ENCODE results near the gene RCAN1.
"Not testable (repeated sequence)": the region's sequence is repeated elsewhere in the genome, so short reads cannot be mapped to it uniquely, and the experiment has no call there.

Gene RCAN1

GRCh38 chr21:34579411-34579810 is 35.5 kb downstream of the RCAN1 start:
- H3K4me3 ChIP-seq (ENCODE audit: low read length) = no peak overlapping the region
- H3K27me3 ChIP-seq (ENCODE audit: control insufficient read depth, insufficient read depth, low read length) = no peaks in the 10 kb centered on the region
- no peak overlapping the region for H3K9ac ChIP-seq (ENCODE audit: low read length)
- H3K27ac ChIP-seq (ENCODE audit: low read length) = no peak overlapping the region
- no peaks in the 10 kb centered on the region for H3K9me3 ChIP-seq (ENCODE audit: control insufficient read depth, low read depth, low read length)
- H3K36me3 ChIP-seq (ENCODE audit: control insufficient read depth, low read depth, low read length) = no peaks in the 10 kb centered on the region
- no peaks in the 10 kb centered on the region for H3K4me1 ChIP-seq (ENCODE audit: control insufficient read depth, low read depth, low read length)

GRCh38 chr21:34576041-34576511 is 38.8 kb downstream of the RCAN1 start:
- no peaks in the 10 kb centered on the region for H3K36me3 ChIP-seq (ENCODE audit: control insufficient read depth, low read depth, low read length)
- no peak overlapping the region for H3K4me3 ChIP-seq (ENCODE audit: low read length)
- H3K9ac ChIP-seq (ENCODE audit: low read length) = no peak overlapping the region
- no peaks in the 10 kb centered on the region for H3K4me1 ChIP-seq (ENCODE audit: control insufficient read depth, low read depth, low read length)
- no peak overlapping the region for H3K27ac ChIP-seq (ENCODE audit: low read length)
- no peaks in the 10 kb centered on the region for H3K27me3 ChIP-seq (ENCODE audit: control insufficient read depth, insufficient read depth, low read length)
- H3K9me3 ChIP-seq (ENCODE audit: control insufficient read depth, low read depth, low read length) = no peaks in the 10 kb centered on the region

- H3K9ac ChIP-seq (ENCODE audit: low read length) = no peak overlapping the region
- no peaks in the 10 kb centered on the region for H3K9me3 ChIP-seq (ENCODE audit: control insufficient read depth, low read depth, low read length)
- no peaks in the 10 kb centered on the region for H3K27me3 ChIP-seq (ENCODE audit: control insufficient read depth, insufficient read depth, low read length)
- no peaks in the 10 kb centered on the region for H3K36me3 ChIP-seq (ENCODE audit: control insufficient read depth, low read depth, low read length)
- no peaks in the 10 kb centered on the region for H3K4me1 ChIP-seq (ENCODE audit: control insufficient read depth, low read depth, low read length)
- H3K4me3 ChIP-seq (ENCODE audit: low read length) = no peak overlapping the region
- H3K27ac ChIP-seq (ENCODE audit: low read length) = no peak overlapping the region
These were observed 40.0 kb downstream of the RCAN1 start for GRCh38 chr21:34574601-34575529.

GRCh38 chr21:34571994-34572393 is 42.9 kb downstream of the RCAN1 start:
- H3K27ac ChIP-seq (ENCODE audit: low read length) = no peak overlapping the region
- no peak overlapping the region for H3K4me3 ChIP-seq (ENCODE audit: low read length)
- no peak overlapping the region for H3K9ac ChIP-seq (ENCODE audit: low read length)
- H3K27me3 ChIP-seq (ENCODE audit: control insufficient read depth, insufficient read depth, low read length) = no peaks in the 10 kb centered on the region
- no peaks in the 10 kb centered on the region for H3K36me3 ChIP-seq (ENCODE audit: control insufficient read depth, low read depth, low read length)
- H3K9me3 ChIP-seq (ENCODE audit: control insufficient read depth, low read depth, low read length) = no peaks in the 10 kb centered on the region
- no peaks in the 10 kb centered on the region for H3K4me1 ChIP-seq (ENCODE audit: control insufficient read depth, low read depth, low read length)

GRCh38 chr21:34570313-34570712 is 44.6 kb downstream of the RCAN1 start:
- Histone ChIP-seq H3K4me3 (ENCODE audit: low read length) (no peak overlapping the region), H3K9ac (ENCODE audit: low read length) (no peak overlapping the region), H3K36me3 (ENCODE audit: control insufficient read depth, low read depth, low read length) (no peaks in the 10 kb centered on the region), H3K27ac (ENCODE audit: low read length) (no peak overlapping the region), H3K27me3 (ENCODE audit: control insufficient read depth, insufficient read depth, low read length) (no peaks in the 10 kb centered on the region), H3K9me3 (ENCODE audit: control insufficient read depth, low read depth, low read length) (no peaks in the 10 kb centered on the region), H3K4me1 (ENCODE audit: control insufficient read depth, low read depth, low read length) (no peaks in the 10 kb centered on the region)

- no peaks in the 10 kb centered on the region for H3K9me3 ChIP-seq (ENCODE audit: control insufficient read depth, low read depth, low read length)
- no peak overlapping the region for H3K9ac ChIP-seq (ENCODE audit: low read length)
- H3K27ac ChIP-seq (ENCODE audit: low read length) = no peak overlapping the region
- no peak overlapping the region for H3K4me3 ChIP-seq (ENCODE audit: low read length)
- no peaks in the 10 kb centered on the region for H3K4me1 ChIP-seq (ENCODE audit: control insufficient read depth, low read depth, low read length)
- no peaks in the 10 kb centered on the region for H3K36me3 ChIP-seq (ENCODE audit: control insufficient read depth, low read depth, low read length)
- H3K27me3 ChIP-seq (ENCODE audit: control insufficient read depth, insufficient read depth, low read length) = no peaks in the 10 kb centered on the region
These were observed 45.4 kb downstream of the RCAN1 start for GRCh38 chr21:34569381-34569979.

- not testable (repeated sequence) for H3K36me3 ChIP-seq (ENCODE audit: control insufficient read depth, low read depth, low read length); H3K9ac ChIP-seq (ENCODE audit: low read length); H3K9me3 ChIP-seq (ENCODE audit: control insufficient read depth, low read depth, low read length); H3K27ac ChIP-seq (ENCODE audit: low read length); H3K4me1 ChIP-seq (ENCODE audit: control insufficient read depth, low read depth, low read length); H3K4me3 ChIP-seq (ENCODE audit: low read length); H3K27me3 ChIP-seq (ENCODE audit: control insufficient read depth, insufficient read depth, low read length)
These were observed 46.1 kb downstream of the RCAN1 start for GRCh38 chr21:34568801-34569200.

GRCh38 chr21:34567604-34568155 is 47.2 kb downstream of the RCAN1 start:
- no peaks in the 10 kb centered on the region for H3K9me3 ChIP-seq (ENCODE audit: control insufficient read depth, low read depth, low read length)
- H3K36me3 ChIP-seq (ENCODE audit: control insufficient read depth, low read depth, low read length) = no peaks in the 10 kb centered on the region
- no peaks in the 10 kb centered on the region for H3K4me1 ChIP-seq (ENCODE audit: control insufficient read depth, low read depth, low read length)

GRCh38 chr21:34565238-34565637 is 49.7 kb downstream of the RCAN1 start:
- no peak overlapping the region for H3K27ac ChIP-seq (ENCODE audit: low read length)
- H3K36me3 ChIP-seq (ENCODE audit: control insufficient read depth, low read depth, low read length) = no peaks in the 10 kb centered on the region
- no peaks in the 10 kb centered on the region for H3K27me3 ChIP-seq (ENCODE audit: control insufficient read depth, insufficient read depth, low read length)
- no peaks in the 10 kb centered on the region for H3K4me1 ChIP-seq (ENCODE audit: control insufficient read depth, low read depth, low read length)
- H3K9me3 ChIP-seq (ENCODE audit: control insufficient read depth, low read depth, low read length) = no peaks in the 10 kb centered on the region
- H3K9ac ChIP-seq (ENCODE audit: low read length) = no peak overlapping the region
- H3K4me3 ChIP-seq (ENCODE audit: low read length) = no peak overlapping the region

More at GRCh38 chr21:34567604-34568155, 47.2 kb downstream of the RCAN1 start:
- no peak overlapping the region for H3K27ac ChIP-seq (ENCODE audit: low read length)
- H3K9ac ChIP-seq (ENCODE audit: low read length) = no peak overlapping the region
- H3K27me3 ChIP-seq (ENCODE audit: control insufficient read depth, insufficient read depth, low read length) = no peaks in the 10 kb centered on the region
- H3K4me3 ChIP-seq (ENCODE audit: low read length) = no peak overlapping the region

GRCh38 chr21:34563370-34563769 is 51.5 kb downstream of the RCAN1 start:
- not testable (repeated sequence) for H3K27me3 ChIP-seq (ENCODE audit: control insufficient read depth, insufficient read depth, low read length); H3K9ac ChIP-seq (ENCODE audit: low read length); H3K36me3 ChIP-seq (ENCODE audit: control insufficient read depth, low read depth, low read length); H3K9me3 ChIP-seq (ENCODE audit: control insufficient read depth, low read depth, low read length); H3K4me1 ChIP-seq (ENCODE audit: control insufficient read depth, low read depth, low read length); H3K4me3 ChIP-seq (ENCODE audit: low read length); H3K27ac ChIP-seq (ENCODE audit: low read length)

GRCh38 chr21:34561806-34562205 is 53.1 kb downstream of the RCAN1 start:
- no peaks in the 10 kb centered on the region for H3K4me1 ChIP-seq (ENCODE audit: control insufficient read depth, low read depth, low read length)
- no peak overlapping the region for H3K9ac ChIP-seq (ENCODE audit: low read length)
- no peaks in the 10 kb centered on the region for H3K9me3 ChIP-seq (ENCODE audit: control insufficient read depth, low read depth, low read length)
- H3K27ac ChIP-seq (ENCODE audit: low read length) = no peak overlapping the region
- H3K36me3 ChIP-seq (ENCODE audit: control insufficient read depth, low read depth, low read length) = no peaks in the 10 kb centered on the region
- H3K4me3 ChIP-seq (ENCODE audit: low read length) = no peak overlapping the region
- H3K27me3 ChIP-seq (ENCODE audit: control insufficient read depth, insufficient read depth, low read length) = no peaks in the 10 kb centered on the region
